ENCODE data around the gene CXADR.
"Not testable (repeated sequence)": the region's sequence is repeated elsewhere in the genome, so short reads cannot be mapped to it uniquely, and the experiment has no call there.

CXADR gene

DNA sequence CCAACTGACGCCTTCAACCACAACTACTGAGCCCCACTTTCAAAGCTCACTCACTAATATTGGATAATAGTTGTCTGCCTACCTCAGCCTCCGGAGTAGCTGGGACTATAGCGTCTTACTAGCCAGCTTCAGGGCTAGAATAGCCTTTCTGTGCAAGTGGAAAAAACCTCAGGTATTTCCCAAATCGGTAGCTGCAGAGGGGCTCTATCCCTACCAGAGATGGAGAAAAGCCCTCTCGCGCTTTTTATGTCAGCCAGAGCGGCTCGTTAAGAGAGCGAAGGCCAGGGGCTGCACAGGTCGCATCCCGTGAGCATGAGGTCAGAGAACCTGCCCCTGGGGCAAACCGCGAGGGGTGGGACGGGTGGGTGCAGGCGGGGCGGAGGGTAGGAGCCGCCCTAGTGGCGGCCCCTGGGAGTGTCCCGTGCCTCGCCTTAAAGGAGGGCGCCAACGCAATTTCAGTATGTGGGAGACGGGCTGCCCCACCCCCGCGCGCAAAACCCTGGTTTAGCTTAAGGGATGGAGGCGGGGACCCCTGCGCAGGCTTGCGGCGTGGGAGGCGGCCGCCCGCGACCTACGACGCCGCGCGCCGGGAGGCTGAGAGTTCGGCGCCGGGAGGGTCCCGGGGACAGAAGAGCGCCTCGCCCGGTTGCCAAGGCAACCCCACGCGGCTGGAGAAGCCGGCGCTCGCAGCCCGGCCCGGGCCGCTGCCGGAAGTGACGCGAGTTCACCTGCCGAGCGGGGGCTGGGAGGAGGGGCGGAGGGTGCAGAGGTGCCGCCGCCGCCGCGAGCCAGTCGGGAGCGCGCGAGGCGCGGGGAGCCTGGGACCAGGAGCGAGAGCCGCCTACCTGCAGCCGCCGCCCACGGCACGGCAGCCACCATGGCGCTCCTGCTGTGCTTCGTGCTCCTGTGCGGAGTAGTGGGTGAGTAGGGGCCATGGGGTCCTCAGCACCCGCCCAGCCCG lies at the start of gene CXADR:
Gene CXADR, plus strand, starts transcription at position 791 of the 961 bp plus-strand sequence. Its CDS starts 87 bp downstream, at position 878.
- no peaks in the 10 kb centered on the region for H3K36me3 ChIP-seq (ENCODE audit: control insufficient read depth in 2 of 2, insufficient read depth in 2 of 2, low read length in 2 of 2)
- H3K27me3 ChIP-seq (ENCODE audit: control insufficient read depth in 2 of 2, insufficient read depth in 2 of 2, low read length in 2 of 2) = peaks cover 3 to 5% of the 10 kb centered on the region in 2 donors
- peak within 1 kb of the TSS; percentile 92 to 95 for H3K27ac ChIP-seq (ENCODE audit: low read depth in 2 of 2, low read length in 2 of 2)
- peak within 1 kb of the TSS; percentile 81 to 92 for H3K9ac ChIP-seq (ENCODE audit: low read depth in 1 of 2, low read length in 2 of 2)
- no peaks in the 10 kb centered on the region for H3K9me3 ChIP-seq (ENCODE audit: control insufficient read depth in 2 of 2, low read length in 2 of 2)
- H3K4me3 ChIP-seq (ENCODE audit: low read length in 2 of 2) = peak within 1 kb of the TSS; percentile 85 to 88
- H3K4me1 ChIP-seq (ENCODE audit: control insufficient read depth in 2 of 2, insufficient read depth in 2 of 2, low read length in 2 of 2) = peaks cover 4 to 14% of the 10 kb centered on the region in 2 donors

GRCh38 chr21:17466166-17466565 lies 46.7 kb upstream of the CXADR start:
- no peaks in the 10 kb centered on the region for H3K36me3 ChIP-seq (ENCODE audit: control insufficient read depth in 2 of 2, insufficient read depth in 2 of 2, low read length in 2 of 2)
- H3K27ac ChIP-seq (ENCODE audit: low read depth in 2 of 2, low read length in 2 of 2) = peak overlapping the region; percentile 52 to 78
- H3K9ac ChIP-seq (ENCODE audit: low read depth in 1 of 2, low read length in 2 of 2) = no peak overlapping the region
- peaks cover 13 to 19% of the 10 kb centered on the region in 2 donors for H3K4me1 ChIP-seq (ENCODE audit: control insufficient read depth in 2 of 2, insufficient read depth in 2 of 2, low read length in 2 of 2)
- no peaks in the 10 kb centered on the region for H3K27me3 ChIP-seq (ENCODE audit: control insufficient read depth in 2 of 2, insufficient read depth in 2 of 2, low read length in 2 of 2)
- no peak overlapping the region for H3K4me3 ChIP-seq (ENCODE audit: low read length in 2 of 2)
- H3K9me3 ChIP-seq (ENCODE audit: control insufficient read depth in 2 of 2, low read length in 2 of 2) = no peaks in the 10 kb centered on the region

DNA sequence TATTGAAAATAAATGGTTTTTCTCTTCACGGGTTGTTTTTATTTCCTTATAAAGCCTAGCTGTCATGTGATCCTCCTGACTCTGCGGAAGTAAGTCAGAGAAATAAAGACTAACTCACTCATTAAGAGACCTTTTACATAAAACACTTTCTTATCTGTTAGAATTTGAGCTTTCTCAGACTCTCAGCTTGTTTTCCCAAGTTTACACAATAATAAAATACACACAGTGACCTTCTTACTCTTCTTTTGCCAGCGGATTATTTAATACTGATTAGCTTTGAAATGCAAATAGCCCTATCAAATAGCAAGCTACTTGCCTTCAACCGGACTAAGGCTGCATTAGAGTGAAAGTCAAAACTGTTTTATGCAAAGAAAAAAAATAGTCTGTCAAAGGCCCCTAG lies 45.5 kb upstream of the CXADR start:
- Histone ChIP-seq H3K9ac (ENCODE audit: low read depth in 1 of 2, low read length in 2 of 2) (peak overlapping the region in 1 of 2 donors; percentile 19), H3K4me3 (ENCODE audit: low read length in 2 of 2) (peak overlapping the region in 1 of 2 donors; percentile 55), H3K9me3 (ENCODE audit: control insufficient read depth in 2 of 2, low read length in 2 of 2) (no peaks in the 10 kb centered on the region), H3K27me3 (ENCODE audit: control insufficient read depth in 2 of 2, insufficient read depth in 2 of 2, low read length in 2 of 2) (no peaks in the 10 kb centered on the region), H3K4me1 (ENCODE audit: control insufficient read depth in 2 of 2, insufficient read depth in 2 of 2, low read length in 2 of 2) (peaks cover 14 to 21% of the 10 kb centered on the region in 2 donors), H3K36me3 (ENCODE audit: control insufficient read depth in 2 of 2, insufficient read depth in 2 of 2, low read length in 2 of 2) (no peaks in the 10 kb centered on the region), H3K27ac (ENCODE audit: low read depth in 2 of 2, low read length in 2 of 2) (peak overlapping the region; percentile 56 to 70)

DNA sequence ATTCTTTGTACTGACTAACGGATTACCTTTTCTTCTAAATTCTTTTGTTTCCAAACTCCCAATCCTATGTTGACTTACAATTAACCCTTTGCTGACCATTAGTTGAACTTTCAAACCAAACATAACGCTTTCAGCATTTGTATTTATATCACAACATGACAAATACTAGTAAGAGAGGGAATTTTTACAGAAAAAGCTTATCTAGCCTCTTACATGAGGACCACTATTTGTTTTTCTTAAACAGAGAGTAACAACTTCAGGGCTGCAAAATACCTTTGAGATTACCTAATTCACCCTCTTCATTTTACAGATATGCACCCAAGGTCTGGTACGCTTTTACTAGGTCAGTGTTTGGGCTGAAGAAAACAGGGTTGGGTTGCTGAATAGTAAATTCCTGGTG lies 45.0 kb upstream of the CXADR start:
- H3K4me3 ChIP-seq (ENCODE audit: low read length in 2 of 2) = peak overlapping the region in 1 of 2 donors; percentile 55
- H3K27me3 ChIP-seq (ENCODE audit: control insufficient read depth in 2 of 2, insufficient read depth in 2 of 2, low read length in 2 of 2) = no peaks in the 10 kb centered on the region
- no peak overlapping the region for H3K9ac ChIP-seq (ENCODE audit: low read depth in 1 of 2, low read length in 2 of 2)
- peak overlapping the region; percentile 56 to 70 for H3K27ac ChIP-seq (ENCODE audit: low read depth in 2 of 2, low read length in 2 of 2)
- H3K4me1 ChIP-seq (ENCODE audit: control insufficient read depth in 2 of 2, insufficient read depth in 2 of 2, low read length in 2 of 2) = peaks cover 18 to 26% of the 10 kb centered on the region in 2 donors
- no peaks in the 10 kb centered on the region for H3K9me3 ChIP-seq (ENCODE audit: control insufficient read depth in 2 of 2, low read length in 2 of 2)
- no peaks in the 10 kb centered on the region for H3K36me3 ChIP-seq (ENCODE audit: control insufficient read depth in 2 of 2, insufficient read depth in 2 of 2, low read length in 2 of 2)

DNA sequence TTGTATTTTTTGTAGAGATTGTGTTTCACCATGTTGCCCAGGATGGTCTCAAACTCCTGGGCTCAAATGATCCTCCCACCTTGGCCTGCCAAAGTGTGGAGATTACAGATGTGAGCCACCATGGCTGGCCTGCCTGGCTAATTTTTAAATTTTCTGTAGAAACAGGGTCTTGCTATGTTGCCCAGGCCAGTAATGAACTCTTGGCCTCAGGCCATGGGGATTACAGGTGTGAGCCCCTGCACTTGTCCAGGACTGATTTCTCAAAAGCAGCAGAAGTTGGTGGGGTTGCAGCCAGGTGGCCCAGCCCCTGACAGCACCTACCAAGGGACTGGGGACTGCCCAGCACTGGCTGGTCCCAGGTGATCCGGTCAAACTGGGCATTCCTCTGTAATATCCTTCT lies 44.1 kb upstream of the CXADR start:
- no peak overlapping the region for H3K9ac ChIP-seq (ENCODE audit: low read depth in 1 of 2, low read length in 2 of 2)
- H3K9me3 ChIP-seq (ENCODE audit: control insufficient read depth in 2 of 2, low read length in 2 of 2) = no peaks in the 10 kb centered on the region
- H3K4me1 ChIP-seq (ENCODE audit: control insufficient read depth in 2 of 2, insufficient read depth in 2 of 2, low read length in 2 of 2) = peaks cover 12 to 22% of the 10 kb centered on the region in 2 donors
- H3K27me3 ChIP-seq (ENCODE audit: control insufficient read depth in 2 of 2, insufficient read depth in 2 of 2, low read length in 2 of 2) = no peaks in the 10 kb centered on the region
- no peak overlapping the region for H3K27ac ChIP-seq (ENCODE audit: low read depth in 2 of 2, low read length in 2 of 2)
- no peak overlapping the region for H3K4me3 ChIP-seq (ENCODE audit: low read length in 2 of 2)
- H3K36me3 ChIP-seq (ENCODE audit: control insufficient read depth in 2 of 2, insufficient read depth in 2 of 2, low read length in 2 of 2) = no peaks in the 10 kb centered on the region

DNA sequence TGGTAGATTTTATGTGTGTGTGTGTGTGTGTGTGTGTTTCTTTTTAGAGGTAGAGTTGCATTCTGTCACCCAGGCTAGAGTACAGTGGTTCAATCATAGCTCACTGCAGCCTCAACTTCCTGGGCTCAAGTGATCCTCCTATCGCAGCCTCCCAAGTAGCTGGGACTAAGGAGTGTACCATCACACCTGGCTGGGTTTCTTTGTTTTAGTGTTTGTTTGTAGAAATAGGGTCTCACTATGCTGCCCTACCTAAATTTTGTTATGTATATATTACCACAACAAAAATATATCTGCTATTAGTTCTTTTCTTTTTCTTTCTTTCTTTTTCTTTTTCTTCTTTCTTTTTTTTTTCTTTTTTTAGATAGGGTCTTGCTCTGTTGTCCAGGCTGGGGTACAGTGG lies 43.1 kb upstream of the CXADR start:
- Histone ChIP-seq H3K27ac (ENCODE audit: low read depth in 2 of 2, low read length in 2 of 2) (no peak overlapping the region), H3K27me3 (ENCODE audit: control insufficient read depth in 2 of 2, insufficient read depth in 2 of 2, low read length in 2 of 2) (no peaks in the 10 kb centered on the region), H3K4me1 (ENCODE audit: control insufficient read depth in 2 of 2, insufficient read depth in 2 of 2, low read length in 2 of 2) (peaks cover 12 to 22% of the 10 kb centered on the region in 2 donors), H3K4me3 (ENCODE audit: low read length in 2 of 2) (no peak overlapping the region), H3K36me3 (ENCODE audit: control insufficient read depth in 2 of 2, insufficient read depth in 2 of 2, low read length in 2 of 2) (no peaks in the 10 kb centered on the region), H3K9me3 (ENCODE audit: control insufficient read depth in 2 of 2, low read length in 2 of 2) (no peaks in the 10 kb centered on the region), H3K9ac (ENCODE audit: low read depth in 1 of 2, low read length in 2 of 2) (no peak overlapping the region)

GRCh38 chr21:17472182-17472581 lies 40.7 kb upstream of the CXADR start:
- Histone ChIP-seq H3K27me3 (ENCODE audit: control insufficient read depth in 2 of 2, insufficient read depth in 2 of 2, low read length in 2 of 2) (no peaks in the 10 kb centered on the region), H3K27ac (ENCODE audit: low read depth in 2 of 2, low read length in 2 of 2) (peak overlapping the region; percentile 90 to 94), H3K9ac (ENCODE audit: low read depth in 1 of 2, low read length in 2 of 2) (peak overlapping the region in 1 of 2 donors; percentile 50), H3K4me1 (ENCODE audit: control insufficient read depth in 2 of 2, insufficient read depth in 2 of 2, low read length in 2 of 2) (peaks cover 12 to 14% of the 10 kb centered on the region in 2 donors), H3K9me3 (ENCODE audit: control insufficient read depth in 2 of 2, low read length in 2 of 2) (no peaks in the 10 kb centered on the region), H3K4me3 (ENCODE audit: low read length in 2 of 2) (peak overlapping the region in 1 of 2 donors; percentile 51), H3K36me3 (ENCODE audit: control insufficient read depth in 2 of 2, insufficient read depth in 2 of 2, low read length in 2 of 2) (no peaks in the 10 kb centered on the region)

DNA sequence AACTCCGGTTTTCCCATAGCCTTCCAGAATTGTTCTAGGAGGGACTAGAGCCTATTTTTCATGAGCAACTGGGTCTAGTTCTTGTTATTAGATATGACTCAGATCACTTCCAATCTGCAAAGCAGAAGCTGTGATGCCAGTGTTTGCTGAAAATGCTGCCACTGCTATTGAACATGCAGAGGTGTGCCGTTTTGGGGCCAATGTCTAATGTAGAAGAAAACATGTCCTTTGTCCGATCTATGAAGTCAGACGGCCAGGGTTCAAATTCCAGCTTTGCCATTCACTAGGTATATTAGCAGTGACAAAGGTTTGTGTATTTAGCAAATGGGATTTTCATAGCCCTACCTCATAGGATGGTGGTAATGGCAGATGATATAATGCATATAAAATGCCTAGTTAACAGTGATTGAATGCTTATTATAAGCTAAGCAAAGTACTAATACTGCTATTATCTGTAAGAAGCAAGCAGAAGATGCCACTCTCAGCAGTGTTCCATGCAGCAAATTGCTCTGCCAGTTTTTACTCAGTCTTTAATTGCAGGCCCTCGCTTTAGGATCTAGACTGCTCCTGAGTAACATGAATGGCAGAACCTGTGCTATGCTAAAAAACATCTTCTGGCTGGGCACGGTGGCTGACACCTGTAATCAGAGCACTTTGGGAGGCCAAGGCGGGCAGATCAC lies 40.1 kb upstream of the CXADR start:
- Histone ChIP-seq H3K27me3 (ENCODE audit: control insufficient read depth in 2 of 2, insufficient read depth in 2 of 2, low read length in 2 of 2) (no peaks in the 10 kb centered on the region), H3K4me3 (ENCODE audit: low read length in 2 of 2) (peak overlapping the region in 1 of 2 donors; percentile 51), H3K4me1 (ENCODE audit: control insufficient read depth in 2 of 2, insufficient read depth in 2 of 2, low read length in 2 of 2) (peaks cover 9 to 14% of the 10 kb centered on the region in 2 donors), H3K36me3 (ENCODE audit: control insufficient read depth in 2 of 2, insufficient read depth in 2 of 2, low read length in 2 of 2) (no peaks in the 10 kb centered on the region), H3K9ac (ENCODE audit: low read depth in 1 of 2, low read length in 2 of 2) (peak overlapping the region in 1 of 2 donors; percentile 50), H3K27ac (ENCODE audit: low read depth in 2 of 2, low read length in 2 of 2) (peak overlapping the region; percentile 90 to 94), H3K9me3 (ENCODE audit: control insufficient read depth in 2 of 2, low read length in 2 of 2) (no peaks in the 10 kb centered on the region)

GRCh38 chr21:17476006-17476405 lies 36.8 kb upstream of the CXADR start:
- Histone ChIP-seq H3K9me3 (ENCODE audit: control insufficient read depth in 2 of 2, low read length in 2 of 2) (no peaks in the 10 kb centered on the region), H3K36me3 (ENCODE audit: control insufficient read depth in 2 of 2, insufficient read depth in 2 of 2, low read length in 2 of 2) (no peaks in the 10 kb centered on the region), H3K27me3 (ENCODE audit: control insufficient read depth in 2 of 2, insufficient read depth in 2 of 2, low read length in 2 of 2) (no peaks in the 10 kb centered on the region), H3K9ac (ENCODE audit: low read depth in 1 of 2, low read length in 2 of 2) (no peak overlapping the region), H3K27ac (ENCODE audit: low read depth in 2 of 2, low read length in 2 of 2) (no peak overlapping the region), H3K4me1 (ENCODE audit: control insufficient read depth in 2 of 2, insufficient read depth in 2 of 2, low read length in 2 of 2) (peaks cover 8 to 14% of the 10 kb centered on the region in 2 donors), H3K4me3 (ENCODE audit: low read length in 2 of 2) (no peak overlapping the region)

DNA sequence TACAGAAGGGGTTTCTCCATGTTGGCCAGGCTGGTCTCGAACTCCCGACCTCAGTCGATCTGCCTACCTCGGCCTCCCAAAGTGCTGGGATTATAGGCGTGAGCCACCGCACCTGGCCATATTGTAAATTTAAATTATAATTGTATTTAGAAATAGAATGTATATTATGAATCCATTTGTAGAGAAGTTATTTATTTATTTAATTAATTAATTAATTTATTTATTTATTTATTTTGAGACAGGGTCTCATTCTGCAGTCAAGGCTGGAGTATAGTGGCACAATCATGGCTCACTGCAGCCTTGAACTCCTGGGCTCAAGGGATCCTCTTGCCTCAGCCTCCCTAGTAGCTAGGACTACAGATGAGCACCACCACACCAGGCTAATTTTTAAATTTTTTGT lies 34.7 kb upstream of the CXADR start:
- not testable (repeated sequence) for H3K4me1 ChIP-seq (ENCODE audit: control insufficient read depth in 2 of 2, insufficient read depth in 2 of 2, low read length in 2 of 2); H3K36me3 ChIP-seq (ENCODE audit: control insufficient read depth in 2 of 2, insufficient read depth in 2 of 2, low read length in 2 of 2); H3K9me3 ChIP-seq (ENCODE audit: control insufficient read depth in 2 of 2, low read length in 2 of 2); H3K4me3 ChIP-seq (ENCODE audit: low read length in 2 of 2); H3K9ac ChIP-seq (ENCODE audit: low read depth in 1 of 2, low read length in 2 of 2); H3K27me3 ChIP-seq (ENCODE audit: control insufficient read depth in 2 of 2, insufficient read depth in 2 of 2, low read length in 2 of 2); H3K27ac ChIP-seq (ENCODE audit: low read depth in 2 of 2, low read length in 2 of 2)
